H1 (cell line): Measurements from ENCODE around the gene RAD51B. TPM values are rescaled to one million over a fixed set of nuclear protein-coding genes. Genes with fewer than 3 reads are reported as not detected.

Source experiments
- CTCF ChIA-PET: fragments of 300-600 bp; sonication (Branson Sonifier 250); formaldehyde crosslinking; loops from one replicate; lab custom pipeline; 2021; ENCODE audit not compliant: partially characterized antibody; lab: Charles Lee
- POLR2A ChIA-PET: fragments of 300-600 bp; sonication (Branson Sonifier 250); formaldehyde crosslinking; loops from one replicate; lab custom pipeline; 2021; ENCODE audit warnings: inconsistent platforms; ENCODE audit not compliant: partially characterized antibody; lab: Charles Lee
- DNase-seq, 2 experiments: peaks; one replicate each; pipeline versions ENCODE4 v3.0.0 to v3.0.0-alpha.2; 2010 to 2022; ENCODE audit warnings: low spot score in 2 of 2, low read depth in 1 of 2, mixed read lengths in 1 of 2
- FAIRE-seq: peaks from 2 replicates; lab custom pipeline; 2011; peaks lifted over from hg19 to GRCh38; lab: Jason Lieb, UNC
- H2AFZ ChIP-seq: 2 replicates; pipeline ENCODE4 v1.8.1; 2012; ENCODE audit warnings: low read length, inconsistent platforms
- H2AK5ac ChIP-seq: 2 replicates; pipeline ENCODE4 v1.6.1; 2013; ENCODE audit warnings: low read depth, low read length
- H2BK120ac ChIP-seq: replicated peaks from 2 replicates; pipeline ENCODE3; 2013; ENCODE audit warnings: low read depth, low read length, inconsistent platforms
- H2BK12ac ChIP-seq: 2 replicates; pipeline ENCODE4 v1.6.1; 2013; ENCODE audit warnings: low read depth, low read length
- H2BK15ac ChIP-seq: 2 replicates; pipeline ENCODE4 v1.6.1; 2013; ENCODE audit warnings: low read length
- H2BK20ac ChIP-seq: 2 replicates; pipeline ENCODE4 v1.6.1; 2013; ENCODE audit warnings: low read length
- H2BK5ac ChIP-seq: 2 replicates; pipeline ENCODE4 v1.6.1; 2013; ENCODE audit warnings: low read depth, low read length
- H3K14ac ChIP-seq: 2 replicates; pipeline ENCODE4 v1.6.1; 2013; ENCODE audit warnings: inconsistent platforms; ENCODE audit not compliant: insufficient read length
- H3K18ac ChIP-seq: 2 replicates; pipeline ENCODE4 v1.6.1; 2013; ENCODE audit warnings: low read length; ENCODE audit errors: extremely low read depth
- H3K23ac ChIP-seq: 2 replicates; pipeline ENCODE4 v1.6.1; 2013; ENCODE audit warnings: inconsistent platforms; ENCODE audit not compliant: insufficient read length
- H3K23me2 ChIP-seq: 2 replicates; pipeline ENCODE4 v1.6.1; 2013; ENCODE audit warnings: low read depth, low read length
- H3K27ac ChIP-seq: 2 replicates; pipeline ENCODE4 v1.6.1; 2011; ENCODE audit warnings: low read depth, low read length, inconsistent platforms
- H3K27me3 ChIP-seq, 4 experiments: replicated peaks in 1 of 4; 1 replicate in 1 of 4; 2 replicates in 3 of 4; pipeline versions ENCODE4 v1.6.1 to v1.8.1; 2011 to 2013; ENCODE audit warnings: low read length in 3 of 4, mild to moderate bottlenecking in 3 of 4, inconsistent platforms in 2 of 4, mixed read lengths in 2 of 4, moderate library complexity in 1 of 4; ENCODE audit not compliant: control insufficient read depth in 3 of 4, insufficient read depth in 3 of 4; ENCODE audit errors: extremely low read depth in 1 of 4
- H3K36me3 ChIP-seq, 4 experiments: 2 replicates each; pipeline versions ENCODE4 v1.6.1 to v1.8.1; 2011 to 2013; ENCODE audit warnings: mild to moderate bottlenecking in 4 of 4, low read length in 3 of 4, moderate library complexity in 2 of 4, control low read depth in 1 of 4, inconsistent platforms in 1 of 4; ENCODE audit not compliant: insufficient read depth in 4 of 4, control insufficient read depth in 2 of 4
- H3K4ac ChIP-seq: replicated peaks from 2 replicates; pipeline ENCODE3; 2013; ENCODE audit warnings: low read length, low read depth, mixed read lengths, inconsistent platforms; ENCODE audit not compliant: insufficient read length
- H3K4me1 ChIP-seq, 4 experiments: replicated peaks in 1 of 4; 1 replicate in 1 of 4; 2 replicates in 3 of 4; pipeline versions ENCODE4 v1.6.1 to v1.8.1; 2011 to 2013; ENCODE audit warnings: low read length in 3 of 4, inconsistent platforms in 2 of 4, mixed read lengths in 1 of 4; ENCODE audit not compliant: insufficient read depth in 4 of 4, control insufficient read depth in 3 of 4
- H3K4me2 ChIP-seq, 2 experiments: 2 replicates each; pipeline versions ENCODE4 v1.6.1 to v1.8.1; 2011 to 2013; ENCODE audit warnings: low read depth in 2 of 2, low read length in 2 of 2, control low read depth in 1 of 2, inconsistent platforms in 1 of 2, mild to moderate bottlenecking in 1 of 2; ENCODE audit not compliant: insufficient read depth in 1 of 2
- H3K4me3 ChIP-seq, 4 experiments: fragments of 200-600, 300-600 bp in 1 of 4; sonication (generic), shearing (Covaris generic), sonication (Bioruptor Twin) in 1 of 4; 2 replicates each; pipeline versions ENCODE4 v1.5.1 to v1.8.1; 2011 to 2016; ENCODE audit warnings: low read length in 4 of 4, low read depth in 3 of 4, control low read depth in 2 of 4, inconsistent platforms in 2 of 4, mild to moderate bottlenecking in 2 of 4, mixed read lengths in 1 of 4, moderate library complexity in 1 of 4; ENCODE audit not compliant: insufficient read depth in 2 of 4; ENCODE audit errors: extremely low read depth in 1 of 4
- H3K56ac ChIP-seq: replicated peaks from 2 replicates; pipeline ENCODE3; 2013; ENCODE audit warnings: low read depth, mild to moderate bottlenecking, mixed read lengths, low read length, inconsistent platforms; ENCODE audit not compliant: insufficient read length
- H3K79me1 ChIP-seq: 2 replicates; pipeline ENCODE4 v1.6.1; 2013; ENCODE audit warnings: low read depth, low read length, control low read depth
- H3K79me2 ChIP-seq, 2 experiments: 2 replicates each; pipeline versions ENCODE4 v1.6.1 to v1.8.1; 2012 to 2013; ENCODE audit warnings: low read length in 2 of 2, mild to moderate bottlenecking in 2 of 2, inconsistent platforms in 1 of 2; ENCODE audit not compliant: insufficient read depth in 2 of 2, control insufficient read depth in 1 of 2
- H3K9ac ChIP-seq, 4 experiments: replicated peaks in 1 of 4; 1 replicate in 1 of 4; 2 replicates in 3 of 4; pipeline versions ENCODE4 v1.6.1 to v1.8.1; 2011 to 2013; ENCODE audit warnings: low read depth in 3 of 4, low read length in 3 of 4, control low read depth in 2 of 4, mild to moderate bottlenecking in 2 of 4, moderate library complexity in 2 of 4, inconsistent platforms in 1 of 4; ENCODE audit errors: extremely low read depth in 1 of 4
- H3K9me3 ChIP-seq, 2 experiments: 2 replicates each; pipeline versions ENCODE4 v1.6.1 to v1.8.1; 2012 to 2013; ENCODE audit warnings: mild to moderate bottlenecking in 2 of 2, moderate library complexity in 2 of 2, control low read depth in 1 of 2, inconsistent platforms in 1 of 2, low read depth in 1 of 2, low read length in 1 of 2, mixed read lengths in 1 of 2; ENCODE audit not compliant: insufficient read depth in 2 of 2
- H4K20me1 ChIP-seq, 2 experiments: replicated peaks in 1 of 2; 2 replicates each; pipeline versions ENCODE3 to v1.8.1; 2011 to 2013; ENCODE audit warnings: inconsistent platforms in 2 of 2, low read length in 2 of 2, mild to moderate bottlenecking in 1 of 2; ENCODE audit not compliant: insufficient read depth in 2 of 2, control insufficient read depth in 1 of 2
- H4K5ac ChIP-seq: 2 replicates; pipeline ENCODE4 v1.6.1; 2013; ENCODE audit warnings: low read length, low read depth, mixed read lengths, inconsistent platforms; ENCODE audit not compliant: insufficient read length
- H4K8ac ChIP-seq: 2 replicates; pipeline ENCODE4 v1.8.0; 2013; ENCODE audit warnings: mild to moderate bottlenecking, moderate library complexity, low read length, inconsistent platforms; ENCODE audit not compliant: insufficient read depth; ENCODE audit errors: extremely low read depth
- H4K91ac ChIP-seq: replicated peaks from 2 replicates; pipeline ENCODE3; 2013; ENCODE audit warnings: low read length, mixed read lengths, inconsistent platforms; ENCODE audit not compliant: insufficient read length
- CEBPB ChIP-seq: IDR thresholded peaks from 2 replicates; pipeline ENCODE4 v1.6.1; 2012; ENCODE audit warnings: low read depth, low read length
- CHD1 ChIP-seq: IDR thresholded peaks from 2 replicates; pipeline ENCODE4 v1.6.1; 2012; ENCODE audit warnings: low read depth, low read length, improper control_type of control experiment
- CHD2 ChIP-seq: IDR thresholded peaks from 2 replicates; pipeline ENCODE4 v1.6.1; 2012; ENCODE audit warnings: low read length, improper control_type of control experiment
- CTBP2 ChIP-seq: IDR thresholded peaks from 2 replicates; pipeline ENCODE4 v1.7.0; 2011; ENCODE audit warnings: borderline replicate concordance, mild to moderate bottlenecking, moderate library complexity, mixed read lengths, low read length; ENCODE audit not compliant: insufficient read depth, insufficient read length
- FOSL1 ChIP-seq: IDR thresholded peaks from 2 replicates; pipeline ENCODE4 v1.6.1; 2011; ENCODE audit warnings: mild to moderate bottlenecking, low read depth, low read length, moderate library complexity; ENCODE audit not compliant: insufficient read depth
- KDM4A ChIP-seq: IDR thresholded peaks from one replicate; pipeline ENCODE4 v1.7.1; 2012; ENCODE audit warnings: low read depth, mild to moderate bottlenecking, moderate library complexity, low read length, inconsistent platforms; ENCODE audit not compliant: severe bottlenecking
- NANOG ChIP-seq: IDR thresholded peaks from 2 replicates; pipeline ENCODE4 v1.6.1; 2011; ENCODE audit warnings: low read length, low read depth, mild to moderate bottlenecking, inconsistent platforms; ENCODE audit not compliant: insufficient read depth, poor library complexity, severe bottlenecking
- SAP30 ChIP-seq: fragments of 300-600 bp; sonication (generic); IDR thresholded peaks from 2 replicates; pipeline ENCODE4 v1.7.1; 2012; ENCODE audit warnings: low read length, moderate library complexity, mild to moderate bottlenecking, inconsistent platforms; ENCODE audit not compliant: insufficient read depth, insufficient replicate concordance
- SP1 ChIP-seq: IDR thresholded peaks from 2 replicates; pipeline ENCODE4 v1.6.1; 2011; ENCODE audit warnings: low read depth, low read length
- SP2 ChIP-seq: IDR thresholded peaks from 2 replicates; pipeline ENCODE4 v1.6.1; 2012; ENCODE audit warnings: mild to moderate bottlenecking, low read length, inconsistent platforms
- SP4 ChIP-seq: IDR thresholded peaks from 2 replicates; pipeline ENCODE4 v1.6.1; 2012; ENCODE audit warnings: low read length, inconsistent platforms
- SUZ12 ChIP-seq: fragments of 200-600 bp; sonication (generic); IDR thresholded peaks from 2 replicates; pipeline ENCODE4 v1.6.1; 2012; ENCODE audit warnings: mild to moderate bottlenecking, inconsistent platforms, low read length, moderate library complexity, mixed read lengths
- TAF1 ChIP-seq: IDR thresholded peaks from 2 replicates; pipeline ENCODE4 v1.6.1; 2011; ENCODE audit warnings: mild to moderate bottlenecking, low read depth, low read length
- YY1 ChIP-seq: IDR thresholded peaks from 2 replicates; pipeline ENCODE4 v1.6.1; 2011; ENCODE audit warnings: low read depth, mild to moderate bottlenecking, low read length
- ZNF274 ChIP-seq: IDR thresholded peaks from 2 replicates; pipeline ENCODE4 v1.7.0; 2012; ENCODE audit warnings: low read length, borderline replicate concordance; ENCODE audit errors: extremely low read depth
- WGBS, 2 experiments: shearing (Covaris generic) in 1 of 2; methylation state at CpG; one replicate each; pipeline versions ENCODE4 v1.1.6 to v1.1.7; 2013 to 2015; ENCODE audit warnings: low lambda C conversion rate in 2 of 2, mixed read lengths in 2 of 2, inconsistent platforms in 1 of 2, low coverage in 1 of 2, missing lambda C conversion rate in 1 of 2; ENCODE audit not compliant: insufficient replicate concordance in 2 of 2, insufficient coverage in 1 of 2, insufficient read length in 1 of 2; ENCODE audit errors: extremely low coverage in 1 of 2, missing lambda C conversion rate in 1 of 2; 5-methylcytosine and 5-hydroxymethylcytosine counted together
- polyA plus RNA-seq, 7 experiments: library from polyadenylated mRNA; depleted of rRNA in 3 of 7; stranded (reverse) in 5 of 7; unstranded in 2 of 7; fragments of >200 nt in 5 of 7; fragments of 200-250 nt in 2 of 7; gene quantifications; 1 replicate in 5 of 7; 2 replicates in 1 of 7; 4 replicates in 1 of 7; pipeline versions ENCODE4 v1.2.1 to v1.2.3, GENCODE V29; 2011 to 2013; ENCODE audit warnings: missing spikeins in 2 of 7, mixed read lengths in 2 of 7
- total RNA-seq: library from RNA; stranded (reverse); fragmentation: NEBNext Ultra II Directional; extraction: Animal tissue kit (Norgen Biotek cat#: 25700); gene quantifications from 2 replicates; pipeline ENCODE4 v1.2.1, GENCODE V29; 2021

Gene RAD51B
- total and polyA plus RNA-seq, 2 of the 8 experiments (the other 6 are each of a cell fraction or from before 2014, with no cell fraction given): 3.9 to 14.9 TPM

- no peak overlapping the region for H3K4me2 ChIP-seq
- CTCF ChIA-PET: no interaction called here
Measured at GRCh38 chr14:68050177-68050576, 230.6 kb downstream of the RAD51B start.

More at GRCh38 chr14:68050177-68050576, 230.6 kb downstream of the RAD51B start:
- H3K9ac ChIP-seq: no peak overlapping the region
- no peaks in the 10 kb centered on the region for H3K4me1 ChIP-seq
- no peaks in the 10 kb centered on the region for H3K79me2 ChIP-seq
- H3K23ac ChIP-seq: no peak overlapping the region
- no peak overlapping the region for H3K56ac ChIP-seq
- no peak overlapping the region for H2BK20ac ChIP-seq
- no peak overlapping the region for H3K14ac ChIP-seq
- no peaks in the 10 kb centered on the region for H3K23me2 ChIP-seq
- no peak for DNase-seq
- no peak overlapping the region for H3K27ac ChIP-seq
- no peak overlapping the region for H3K4me3 ChIP-seq
- no peaks in the 10 kb centered on the region for H4K20me1 ChIP-seq
- H3K36me3 ChIP-seq: no peaks in the 10 kb centered on the region
- no peak overlapping the region for H4K8ac ChIP-seq
- H2BK15ac ChIP-seq: no peak overlapping the region
- H3K4ac ChIP-seq: no peak overlapping the region
- POLR2A ChIA-PET: interaction anchor here (0.7 to 1.0 kb wide), 2 partner anchors 10 to 352 kb away, joined by 3 read pairs; no protein-coding TSS in a partner anchor
- no peaks in the 10 kb centered on the region for H3K9me3 ChIP-seq
- H2AFZ ChIP-seq: no peak overlapping the region
- no peak overlapping the region for H2BK5ac ChIP-seq
- FAIRE-seq: no peak
- no peak overlapping the region for H2BK12ac ChIP-seq
- H4K5ac ChIP-seq: no peak overlapping the region
- 86% methylated on average over 2 of the region's 2 CpGs; no CpG with 5 or more reads in 1 of the 2 experiments for WGBS, 2 experiments
- H3K79me1 ChIP-seq: no peaks in the 10 kb centered on the region
- H3K18ac ChIP-seq: no peak overlapping the region
- H3K27me3 ChIP-seq: no peaks in the 10 kb centered on the region
- H4K91ac ChIP-seq: no peak overlapping the region
- TF ChIP-seq CTBP2 (no peak), NANOG (no peak), CHD2 (no peak), SP1 (no peak), SP2 (no peak), CHD1 (no peak), FOSL1 (no peak), TAF1 (no peak), SAP30 (no peak), SUZ12 (no peak), YY1 (no peak), CEBPB (no peak), ZNF274 (no peak), SP4 (no peak), KDM4A (no peak)
- H2AK5ac ChIP-seq: no peak overlapping the region
- no peak overlapping the region for H2BK120ac ChIP-seq
